ENCODE data around the gene SLCO2A1.

Gene SLCO2A1

DNA sequence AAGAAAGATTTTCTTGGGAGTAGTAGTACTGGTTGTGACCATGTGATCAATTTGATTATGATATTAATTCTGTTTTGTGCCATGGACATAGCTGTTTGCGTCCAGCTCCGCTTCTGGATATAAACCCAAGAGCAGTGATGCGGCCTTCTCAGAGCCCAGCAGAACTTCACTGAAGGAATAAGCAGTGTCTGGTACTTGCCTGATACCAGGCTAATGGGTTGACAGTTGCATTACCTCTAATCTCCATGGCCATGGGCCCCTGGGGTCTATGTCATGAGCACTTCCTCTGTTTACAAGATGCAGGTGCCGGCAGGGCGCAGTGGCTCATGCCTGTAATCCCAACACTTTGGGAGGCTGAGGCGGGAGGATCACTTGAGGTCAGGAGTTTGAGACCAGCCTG lies 97.7 kb downstream of the SLCO2A1 start:
- TF ChIP-seq, protein P1, sequence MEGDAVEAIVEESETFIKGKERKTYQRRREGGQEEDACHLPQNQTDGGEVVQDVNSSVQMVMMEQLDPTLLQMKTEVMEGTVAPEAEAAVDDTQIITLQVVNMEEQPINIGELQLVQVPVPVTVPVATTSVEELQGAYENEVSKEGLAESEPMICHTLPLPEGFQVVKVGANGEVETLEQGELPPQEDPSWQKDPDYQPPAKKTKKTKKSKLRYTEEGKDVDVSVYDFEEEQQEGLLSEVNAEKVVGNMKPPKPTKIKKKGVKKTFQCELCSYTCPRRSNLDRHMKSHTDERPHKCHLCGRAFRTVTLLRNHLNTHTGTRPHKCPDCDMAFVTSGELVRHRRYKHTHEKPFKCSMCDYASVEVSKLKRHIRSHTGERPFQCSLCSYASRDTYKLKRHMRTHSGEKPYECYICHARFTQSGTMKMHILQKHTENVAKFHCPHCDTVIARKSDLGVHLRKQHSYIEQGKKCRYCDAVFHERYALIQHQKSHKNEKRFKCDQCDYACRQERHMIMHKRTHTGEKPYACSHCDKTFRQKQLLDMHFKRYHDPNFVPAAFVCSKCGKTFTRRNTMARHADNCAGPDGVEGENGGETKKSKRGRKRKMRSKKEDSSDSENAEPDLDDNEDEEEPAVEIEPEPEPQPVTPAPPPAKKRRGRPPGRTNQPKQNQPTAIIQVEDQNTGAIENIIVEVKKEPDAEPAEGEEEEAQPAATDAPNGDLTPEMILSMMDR (IDR thresholded peaks at IDR 0.05), result no peak

DNA sequence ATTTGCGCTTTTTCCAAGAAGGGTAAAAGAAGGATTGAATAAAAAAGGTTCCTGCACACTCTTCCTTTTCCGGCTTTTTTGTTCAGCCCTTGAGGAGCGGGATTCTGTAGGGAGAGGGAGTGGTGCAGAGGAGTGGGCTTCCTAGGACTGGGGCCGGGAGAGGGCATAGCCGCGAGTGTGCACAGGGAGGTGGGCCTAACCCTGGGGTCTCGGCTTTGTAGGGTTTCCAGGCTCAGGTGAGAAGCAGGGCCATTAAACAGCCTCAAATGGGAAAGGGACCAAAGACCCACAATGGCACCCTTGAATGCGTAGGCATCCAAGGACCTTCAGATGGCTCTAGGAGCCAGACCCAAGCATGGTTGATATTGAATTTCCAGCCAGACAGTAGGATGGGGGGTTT lies 98.6 kb downstream of the SLCO2A1 start:
- TF ChIP-seq, protein P1 (IDR thresholded peaks at IDR 0.05), result no peak

DNA sequence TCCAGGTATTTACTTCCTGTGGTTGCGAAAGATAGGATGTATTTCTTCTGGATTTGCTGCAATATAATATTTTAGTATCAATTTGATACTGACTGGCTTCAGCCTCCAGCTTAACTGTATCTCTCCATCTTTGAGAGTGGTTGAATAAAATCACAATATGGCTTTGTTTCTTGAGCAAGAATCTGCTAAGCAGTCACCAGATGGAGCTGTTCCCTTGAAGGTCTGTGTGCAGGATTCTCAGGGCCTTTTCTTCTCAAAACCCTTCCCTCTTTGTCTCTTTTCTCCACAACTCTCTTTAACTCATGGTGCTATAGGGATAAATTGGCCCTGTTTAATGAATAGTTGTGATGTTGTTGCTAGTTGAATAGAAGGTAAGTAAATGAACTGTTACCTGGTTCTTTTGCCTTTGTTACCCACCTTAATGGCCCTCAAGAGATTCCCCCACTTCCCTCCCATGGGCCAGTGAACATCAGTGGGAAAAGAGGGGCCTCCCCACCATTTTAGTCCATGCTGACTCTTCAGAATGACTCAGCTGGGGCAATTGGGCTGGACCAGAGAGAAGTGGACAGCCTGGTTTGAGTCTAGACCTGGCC lies 99.3 kb downstream of the SLCO2A1 start:
- TF ChIP-seq, protein P1 (IDR thresholded peaks at IDR 0.05), result peak; percentile 75

DNA sequence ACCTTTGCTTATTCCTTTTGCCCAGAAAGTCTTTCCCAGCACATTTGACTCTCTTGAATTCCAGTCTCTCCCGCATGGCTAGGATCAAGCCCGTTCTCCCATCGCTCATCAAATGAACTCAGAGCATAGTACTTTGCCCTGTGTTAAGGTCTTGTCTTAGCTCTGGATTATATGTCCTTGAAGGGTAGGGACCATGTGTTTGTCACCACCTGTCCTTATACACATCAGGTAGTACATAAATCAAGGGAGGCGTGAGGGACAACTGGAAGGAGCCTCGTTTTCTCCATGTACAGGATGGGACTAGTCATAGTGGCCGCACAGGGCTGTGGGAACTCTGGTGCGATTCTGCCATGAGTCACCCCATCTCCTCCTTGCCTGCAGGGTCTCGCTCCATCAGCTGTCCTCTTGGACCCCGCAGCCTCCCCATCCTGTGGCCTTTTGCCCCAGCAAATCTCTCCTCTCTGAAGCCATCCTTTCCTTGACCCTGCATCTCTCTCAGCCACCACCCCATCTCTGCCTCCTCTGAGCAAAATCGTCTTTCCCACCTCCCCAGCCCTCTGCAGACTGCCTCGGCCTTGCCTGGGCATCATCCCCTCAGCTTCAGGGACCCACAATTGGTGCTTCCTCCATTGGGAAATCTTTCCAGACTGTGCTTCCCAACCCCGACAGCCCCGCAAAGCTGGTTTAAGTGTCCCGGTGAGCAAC lies 100.7 kb downstream of the SLCO2A1 start:
- TF ChIP-seq, protein P1 (IDR thresholded peaks at IDR 0.05), result no peak

DNA sequence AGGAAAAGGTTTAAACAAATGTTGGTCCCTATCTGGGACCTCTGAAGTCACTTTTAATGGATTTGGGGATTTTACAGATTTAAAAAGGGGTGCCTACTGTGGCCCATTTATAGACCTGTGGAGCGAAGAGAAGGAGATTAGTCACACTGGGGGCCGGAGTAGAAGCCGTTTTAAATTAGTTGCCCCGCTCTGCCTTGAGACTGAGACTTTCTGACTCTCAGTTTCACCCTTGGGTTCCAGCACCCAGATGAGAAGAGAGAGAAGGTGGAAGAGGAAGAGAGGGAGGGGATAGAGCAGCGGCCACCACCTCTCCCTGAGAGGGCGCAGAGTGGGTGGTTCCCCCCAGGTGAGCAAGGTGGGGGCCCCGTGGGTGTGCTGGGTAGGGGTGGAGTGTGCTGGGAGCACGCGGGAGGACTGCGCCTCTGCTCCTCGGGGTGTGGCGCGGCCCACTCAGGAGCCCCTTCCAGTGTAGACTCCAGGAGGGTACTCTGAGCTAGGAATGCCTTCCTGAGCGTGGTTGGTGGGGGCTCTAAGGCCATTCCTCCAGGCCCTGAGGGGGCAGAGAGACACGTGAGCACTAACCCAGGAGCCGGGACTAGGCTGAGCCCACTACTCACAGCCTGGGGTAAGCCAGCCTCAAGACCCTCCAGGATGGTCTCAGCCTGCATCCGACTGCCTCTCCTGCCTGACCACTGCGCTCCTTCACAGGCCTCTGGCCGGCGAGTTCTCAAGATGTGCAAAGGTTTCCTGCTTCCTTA lies 101.4 kb downstream of the SLCO2A1 start:
- TF ChIP-seq, protein P1 (IDR thresholded peaks at IDR 0.05), result no peak

DNA sequence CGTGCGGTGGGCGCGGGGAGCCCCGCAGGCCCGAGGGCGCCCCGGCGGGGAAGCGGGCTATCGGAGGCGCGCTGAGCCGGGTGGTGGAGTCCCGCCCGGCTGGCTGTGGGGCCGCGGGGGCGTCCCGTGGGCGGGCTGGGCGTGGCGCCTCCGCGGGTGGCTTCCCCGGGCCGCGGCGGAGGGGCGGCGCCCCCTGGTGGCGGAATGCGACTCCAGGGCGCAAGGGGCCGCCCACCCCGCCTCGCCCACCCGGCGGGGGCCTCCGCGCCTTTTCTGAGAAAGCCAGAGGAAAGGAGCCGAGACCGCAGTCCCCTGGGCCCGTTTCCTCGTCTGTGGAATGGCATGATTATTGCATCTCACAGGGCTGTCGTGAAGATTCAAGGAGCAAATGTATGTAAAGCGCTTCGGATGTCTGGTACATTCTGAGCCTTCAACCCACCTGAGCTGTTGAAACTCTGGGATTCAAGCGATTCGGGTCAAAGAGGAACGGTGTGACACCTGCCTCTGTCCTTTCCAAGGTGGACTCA lies 102.1 kb downstream of the SLCO2A1 start:
- TF ChIP-seq, protein P1 (IDR thresholded peaks at IDR 0.05), result peak; percentile 95

DNA sequence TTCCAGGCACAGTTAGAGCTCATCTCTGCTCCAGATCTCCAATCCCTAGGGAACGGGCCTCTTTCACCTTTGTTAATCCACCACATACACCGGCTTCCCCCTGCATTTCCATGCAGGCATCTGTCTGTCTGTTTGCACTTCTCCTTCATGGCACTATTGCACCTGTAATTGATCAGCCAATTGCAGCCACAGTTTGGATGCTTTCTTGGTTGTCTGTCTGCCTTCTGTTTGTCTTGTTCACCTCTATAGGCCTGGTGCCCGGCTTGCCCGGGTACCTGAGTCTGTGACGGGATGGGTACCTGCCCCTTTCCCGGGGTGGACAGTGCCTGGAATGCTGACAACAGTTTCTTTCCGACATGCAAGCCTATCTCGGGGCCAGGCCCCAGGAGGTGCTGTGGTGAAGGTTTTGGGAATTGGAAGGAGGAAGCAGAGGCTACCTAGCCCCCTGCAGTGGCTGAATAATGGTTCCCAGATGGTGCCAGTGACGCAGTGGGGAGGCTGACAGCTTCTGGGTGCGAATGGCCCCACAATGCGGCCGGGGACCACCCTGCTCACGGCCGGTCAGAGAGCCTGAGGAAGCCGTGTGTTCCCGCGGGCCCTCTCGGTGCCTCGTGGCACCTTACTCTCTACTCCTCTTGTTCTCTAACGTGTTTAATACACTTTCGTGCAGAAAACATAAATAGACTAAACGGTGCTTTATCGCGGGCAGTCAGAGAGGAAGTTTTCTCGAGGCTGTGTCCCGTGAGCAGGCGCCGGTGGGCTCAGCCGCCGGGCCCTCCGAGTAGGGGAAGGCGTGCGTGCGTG lies 102.8 kb downstream of the SLCO2A1 start:
- TF ChIP-seq, protein P1 (IDR thresholded peaks at IDR 0.05), result no peak
